H9 (cell line): Measurements from ENCODE around the gene SP8. TPM values are rescaled to one million over a fixed set of nuclear protein-coding genes. Genes with fewer than 3 reads are reported as not detected.

Experiments
- DNase-seq: peaks from one replicate; pipeline ENCODE4 v3.0.0-alpha.2; 2017
- H2AFZ ChIP-seq: one replicate; pipeline ENCODE4 v1.6.1; 2013; ENCODE audit warnings: mild to moderate bottlenecking, low read length, control low read depth, moderate library complexity
- H2AK5ac ChIP-seq: 2 replicates; pipeline ENCODE4 v1.6.1; 2013; ENCODE audit warnings: low read length, control low read depth, mixed read lengths; ENCODE audit not compliant: insufficient read length
- H2BK120ac ChIP-seq: one replicate; pipeline ENCODE4 v1.6.1; 2013; ENCODE audit warnings: low read depth, mild to moderate bottlenecking, low read length, control low read depth, inconsistent platforms; ENCODE audit not compliant: poor library complexity, severe bottlenecking
- H2BK12ac ChIP-seq: 2 replicates; pipeline ENCODE4 v1.6.1; 2013; ENCODE audit warnings: low read length, control low read depth, mixed read lengths, low read depth; ENCODE audit not compliant: insufficient read length
- H2BK15ac ChIP-seq: 2 replicates; pipeline ENCODE4 v1.6.1; 2013; ENCODE audit warnings: low read depth, low read length, control low read depth
- H2BK20ac ChIP-seq: one replicate; pipeline ENCODE4 v1.6.1; 2013; ENCODE audit warnings: low read depth, mild to moderate bottlenecking, low read length, control low read depth, inconsistent platforms; ENCODE audit not compliant: poor library complexity, severe bottlenecking
- H2BK5ac ChIP-seq: 2 replicates; pipeline ENCODE4 v1.6.1; 2013; ENCODE audit warnings: low read length, control low read depth, mixed read lengths; ENCODE audit not compliant: insufficient read length
- H3K14ac ChIP-seq: 2 replicates; pipeline ENCODE4 v1.6.1; 2013; ENCODE audit warnings: low read length, control low read depth; ENCODE audit not compliant: insufficient read depth
- H3K18ac ChIP-seq: 2 replicates; pipeline ENCODE4 v1.6.1; 2013; ENCODE audit warnings: low read depth, mild to moderate bottlenecking, mixed read lengths, low read length, control low read depth; ENCODE audit not compliant: insufficient read length
- H3K23ac ChIP-seq: 2 replicates; pipeline ENCODE4 v1.6.1; 2013; ENCODE audit warnings: low read length, control low read depth, mixed read lengths, low read depth; ENCODE audit not compliant: insufficient read length
- H3K23me2 ChIP-seq: 2 replicates; pipeline ENCODE4 v1.6.1; 2013; ENCODE audit warnings: low read depth, mild to moderate bottlenecking, mixed read lengths, low read length, control low read depth; ENCODE audit not compliant: insufficient read length, poor library complexity, severe bottlenecking
- H3K27ac ChIP-seq: 2 replicates; pipeline ENCODE4 v1.5.1; 2013; ENCODE audit warnings: low read length, control low read depth, mixed read lengths, low read depth; ENCODE audit not compliant: insufficient read length
- H3K27me3 ChIP-seq: 2 replicates; pipeline ENCODE4 v1.6.1; 2013; ENCODE audit warnings: low read length, control low read depth, inconsistent platforms; ENCODE audit not compliant: insufficient read depth
- H3K4ac ChIP-seq: 2 replicates; pipeline ENCODE4 v1.6.1; 2013; ENCODE audit warnings: low read depth, mild to moderate bottlenecking, control low read depth, inconsistent platforms, low read length, moderate library complexity
- H3K4me1 ChIP-seq: 2 replicates; pipeline ENCODE4 v1.6.1; 2013; ENCODE audit warnings: low read length, control low read depth, inconsistent platforms; ENCODE audit not compliant: insufficient read depth
- H3K4me2 ChIP-seq: 2 replicates; pipeline ENCODE4 v1.6.1; 2013; ENCODE audit warnings: low read length, control low read depth, mixed read lengths; ENCODE audit not compliant: insufficient read length, insufficient read depth
- H3K56ac ChIP-seq: 2 replicates; pipeline ENCODE4 v1.6.1; 2013; ENCODE audit warnings: low read depth, mild to moderate bottlenecking, mixed read lengths, low read length, control low read depth; ENCODE audit not compliant: insufficient read length
- H3K79me1 ChIP-seq: 2 replicates; pipeline ENCODE4 v1.6.1; 2013; ENCODE audit warnings: low read depth, mild to moderate bottlenecking, moderate library complexity, low read length, control low read depth, inconsistent platforms; ENCODE audit not compliant: insufficient read depth, poor library complexity, severe bottlenecking
- H3K79me2 ChIP-seq: 2 replicates; pipeline ENCODE4 v1.6.1; 2013; ENCODE audit warnings: low read length, control low read depth, inconsistent platforms; ENCODE audit not compliant: insufficient read depth
- H3K9ac ChIP-seq: 2 replicates; pipeline ENCODE4 v1.6.1; 2013; ENCODE audit warnings: low read length, control low read depth, mixed read lengths; ENCODE audit not compliant: insufficient read length; ENCODE audit errors: extremely low read depth
- H3K9me3 ChIP-seq: one replicate; pipeline ENCODE4 v1.6.1; 2013; ENCODE audit warnings: low read depth, low read length, inconsistent platforms; ENCODE audit not compliant: control insufficient read depth
- H3T11ph ChIP-seq: one replicate; pipeline ENCODE4 v1.6.1; 2013; ENCODE audit warnings: mild to moderate bottlenecking, low read length, control low read depth, inconsistent platforms
- H4K20me1 ChIP-seq: one replicate; pipeline ENCODE4 v1.6.1; 2013; ENCODE audit not compliant: control insufficient read depth, insufficient read length, insufficient read depth
- H4K5ac ChIP-seq: 2 replicates; pipeline ENCODE4 v1.6.1; 2013; ENCODE audit warnings: low read depth, mild to moderate bottlenecking, mixed read lengths, low read length, control low read depth; ENCODE audit not compliant: insufficient read length
- H4K8ac ChIP-seq: replicated peaks from 2 replicates; pipeline ENCODE4 v1.6.1; 2013; ENCODE audit warnings: low read length, control low read depth, mixed read lengths, low read depth; ENCODE audit not compliant: insufficient read length
- H4K91ac ChIP-seq: 2 replicates; pipeline ENCODE4 v1.6.1; 2013; ENCODE audit warnings: low read depth, mild to moderate bottlenecking, moderate library complexity, mixed read lengths, low read length, control low read depth; ENCODE audit not compliant: insufficient read length
- H3K27ac Mint-ChIP-seq, 3 experiments: 2 replicates in 2 of 3; 3 replicates in 1 of 3; pipeline ENCODE4 v1.8.0; 2020 to 2021; ENCODE audit warnings: mixed read lengths in 3 of 3, mild to moderate bottlenecking in 1 of 3, moderate library complexity in 1 of 3
- H3K27me3 Mint-ChIP-seq: 2 replicates; pipeline ENCODE4 v1.8.0; 2021; ENCODE audit warnings: low read depth, mild to moderate bottlenecking, moderate library complexity, mixed read lengths
- H3K36me3 Mint-ChIP-seq, 3 experiments: 2 replicates in 2 of 3; 3 replicates in 1 of 3; pipeline ENCODE4 v1.8.0; 2020 to 2021; ENCODE audit warnings: low read depth in 3 of 3, mixed read lengths in 3 of 3; ENCODE audit not compliant: insufficient read depth in 1 of 3
- H3K4me1 Mint-ChIP-seq, 2 experiments: 2 replicates each; pipeline ENCODE4 v1.8.0; 2020; ENCODE audit warnings: mixed read lengths in 2 of 2
- H3K4me3 Mint-ChIP-seq, 2 experiments: 2 replicates in 1 of 2; 3 replicates in 1 of 2; pipeline ENCODE4 v1.8.0; 2020 to 2021; ENCODE audit warnings: mild to moderate bottlenecking in 2 of 2, mixed read lengths in 2 of 2, moderate library complexity in 1 of 2
- H3K9me3 Mint-ChIP-seq, 2 experiments: 2 replicates in 1 of 2; 3 replicates in 1 of 2; pipeline ENCODE4 v1.8.0; 2020; ENCODE audit warnings: mild to moderate bottlenecking in 2 of 2, mixed read lengths in 2 of 2, moderate library complexity in 1 of 2
- WGBS: extraction: QIAGEN DNeasy Blood & Tissue Kit; methylation state at CpG from one replicate; pipeline ENCODE4 v1.1.7; 2013; ENCODE audit warnings: missing lambda C conversion rate, low lambda C conversion rate, mixed read lengths; ENCODE audit not compliant: insufficient read length; ENCODE audit errors: extremely low coverage; 5-methylcytosine and 5-hydroxymethylcytosine counted together
- total RNA-seq: library from RNA; stranded (reverse); gene quantifications from 2 replicates; pipeline ENCODE4 v1.2.1, GENCODE V29; 2021
- TF ChIP-seq, protein P1 (sequence below): fragments of 200-600 bp; sonication (generic); conservative IDR thresholded peaks from 3 replicates; pipeline ENCODE4 v1.8.0; 2021; ENCODE audit warnings: antibody characterized with exemption, mild to moderate bottlenecking

SP8 gene
- total RNA-seq, 1 experiment from 2014 or later = 3.5 TPM

DNA sequence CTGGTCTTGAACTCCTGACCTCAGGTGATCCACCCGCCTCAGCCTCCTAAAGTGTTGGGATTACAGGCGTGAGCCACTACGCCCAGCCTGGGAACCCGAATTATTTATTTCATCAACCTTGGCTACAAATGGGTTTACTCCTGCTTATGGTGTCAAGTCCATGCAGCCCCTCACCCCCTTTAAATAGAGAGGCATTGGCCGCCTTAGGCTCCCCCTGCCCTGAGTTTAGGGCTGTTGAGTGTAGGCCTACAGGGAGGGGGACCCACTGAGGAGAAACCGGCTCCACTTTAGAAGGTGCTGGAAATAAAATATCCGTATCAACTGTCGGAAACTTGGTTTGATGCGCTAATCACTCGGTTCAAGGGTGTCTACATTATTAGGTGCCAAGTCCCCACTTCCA, 8.7 kb upstream of the SP8 start:
- H3K27me3 Mint-ChIP-seq = peaks cover 65% of the 10 kb centered on the region
- no peaks in the 10 kb centered on the region for H3K36me3 Mint-ChIP-seq
- Histone ChIP-seq H3K79me1 (no peaks in the 10 kb centered on the region), H2BK15ac (no peak overlapping the region), H3K14ac (no peak overlapping the region), H4K8ac (no peak overlapping the region), H3K4ac (no peak overlapping the region), H3K27ac (no peak overlapping the region), H4K91ac (no peak overlapping the region), H3K56ac (no peak overlapping the region), H2BK120ac (no peak overlapping the region), H2BK5ac (no peak overlapping the region), H3K4me2 (peak overlapping the region; percentile 98), H3K23me2 (peaks cover 25% of the 10 kb centered on the region), H3K18ac (no peak overlapping the region), H3K27me3 (peaks cover 31% of the 10 kb centered on the region), H3K79me2 (peaks cover 2% of the 10 kb centered on the region; the same call in 1 of the 2 replicates), H3K23ac (no peak overlapping the region), H3K4me1 (peaks cover 9% of the 10 kb centered on the region), H2BK20ac (no peak overlapping the region), H3K9ac (no peak overlapping the region), H4K20me1 (no peaks in the 10 kb centered on the region), H3K9me3 (no peaks in the 10 kb centered on the region), H4K5ac (no peak overlapping the region), H3T11ph (no peak overlapping the region), H2AK5ac (no peak overlapping the region), H2BK12ac (no peak overlapping the region), H2AFZ (no peak overlapping the region)
- peak overlapping the region; percentile 71 to 85 for H3K4me3 Mint-ChIP-seq
- TF ChIP-seq, protein P1, sequence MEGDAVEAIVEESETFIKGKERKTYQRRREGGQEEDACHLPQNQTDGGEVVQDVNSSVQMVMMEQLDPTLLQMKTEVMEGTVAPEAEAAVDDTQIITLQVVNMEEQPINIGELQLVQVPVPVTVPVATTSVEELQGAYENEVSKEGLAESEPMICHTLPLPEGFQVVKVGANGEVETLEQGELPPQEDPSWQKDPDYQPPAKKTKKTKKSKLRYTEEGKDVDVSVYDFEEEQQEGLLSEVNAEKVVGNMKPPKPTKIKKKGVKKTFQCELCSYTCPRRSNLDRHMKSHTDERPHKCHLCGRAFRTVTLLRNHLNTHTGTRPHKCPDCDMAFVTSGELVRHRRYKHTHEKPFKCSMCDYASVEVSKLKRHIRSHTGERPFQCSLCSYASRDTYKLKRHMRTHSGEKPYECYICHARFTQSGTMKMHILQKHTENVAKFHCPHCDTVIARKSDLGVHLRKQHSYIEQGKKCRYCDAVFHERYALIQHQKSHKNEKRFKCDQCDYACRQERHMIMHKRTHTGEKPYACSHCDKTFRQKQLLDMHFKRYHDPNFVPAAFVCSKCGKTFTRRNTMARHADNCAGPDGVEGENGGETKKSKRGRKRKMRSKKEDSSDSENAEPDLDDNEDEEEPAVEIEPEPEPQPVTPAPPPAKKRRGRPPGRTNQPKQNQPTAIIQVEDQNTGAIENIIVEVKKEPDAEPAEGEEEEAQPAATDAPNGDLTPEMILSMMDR = no peak
- H3K9me3 Mint-ChIP-seq = no peaks in the 10 kb centered on the region; a peak in 2 of 5 replicates
- peaks cover 69 to 74% of the 10 kb centered on the region in 2 experiments for H3K4me1 Mint-ChIP-seq
- peak; percentile 44 for DNase-seq
- no CpG with 5 or more reads among the region's 10 CpGs for WGBS
- H3K27ac Mint-ChIP-seq = no peak overlapping the region
